Measurements from ENCODE around the gene CELF6.
A peak's percentile ranks its signal among the peaks of the same experiment; 100 is the strongest.

The CELF6 gene

DNA sequence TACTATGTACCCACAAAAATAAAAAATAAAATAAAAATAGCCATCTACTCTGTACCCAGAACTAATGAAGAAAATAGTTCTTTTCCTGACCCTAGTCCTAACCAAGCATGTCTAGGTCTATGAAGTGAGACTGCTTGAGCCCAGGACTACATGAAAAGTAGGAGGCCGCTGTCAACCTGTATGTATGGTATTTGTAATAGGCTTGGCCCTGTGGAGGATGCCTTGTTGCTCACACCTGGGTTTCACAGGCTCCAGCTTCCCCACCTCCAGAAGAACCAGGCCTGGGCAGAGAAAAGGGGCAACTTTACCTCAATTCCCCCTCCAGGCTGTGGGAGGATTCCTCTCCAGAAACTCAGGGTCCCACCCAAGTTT lies 82.1 kb downstream of the CELF6 start:
- Histone ChIP-seq H4K20me1 (ENCODE audit: insufficient read depth) (no peaks in the 10 kb centered on the region), H3K27me3 (ENCODE audit: insufficient read depth, low read depth) (no peaks in the 10 kb centered on the region), H3K27ac (peak overlapping the region; percentile 81), H3K4me2 (peak overlapping the region; percentile 92; the same call in 1 of the 2 replicates), H3K9ac (peak overlapping the region; percentile 72; the same call in 1 of the 2 replicates), H3K4me1 (ENCODE audit: low read depth, poor library complexity, severe bottlenecking) (peaks cover 28% of the 10 kb centered on the region), H3K4me3 (IDR thresholded peaks at IDR 0.05; ENCODE audit: insufficient read depth, low read depth, low read length) (no peak overlapping the region), H3K79me2 (ENCODE audit: insufficient read depth, low read depth) (0 out of 2 replicates have a peak, but pooled peaks cover 2% of the 10 kb centered on the region), H2AFZ (ENCODE audit: low read depth) (no peak overlapping the region), H3K36me3 (ENCODE audit: insufficient read depth) (no peaks in the 10 kb centered on the region)
- no peak for TF ChIP-seq CTCF (conservative IDR thresholded peaks at IDR 0.05; ENCODE audit: low read depth, low read length)

- no peaks in the 10 kb centered on the region for H3K36me3 ChIP-seq (ENCODE audit: insufficient read depth)
- peak overlapping the region; percentile 92 for H3K4me2 ChIP-seq
- H4K20me1 ChIP-seq (ENCODE audit: insufficient read depth), result no peaks in the 10 kb centered on the region
- no peak overlapping the region for H3K4me3 ChIP-seq (IDR thresholded peaks at IDR 0.05; ENCODE audit: insufficient read depth, low read depth, low read length)
- TF ChIP-seq CTCF (conservative IDR thresholded peaks at IDR 0.05; ENCODE audit: low read depth, low read length), result no peak
- no peaks in the 10 kb centered on the region for H3K27me3 ChIP-seq (ENCODE audit: insufficient read depth, low read depth)
- 0 out of 2 replicates have a peak, but pooled peaks cover 6% of the 10 kb centered on the region for H3K79me2 ChIP-seq (ENCODE audit: insufficient read depth, low read depth)
- H3K27ac ChIP-seq, result peak overlapping the region; percentile 81
- H2AFZ ChIP-seq (ENCODE audit: low read depth), result peak overlapping the region; percentile 9
- H3K4me1 ChIP-seq (ENCODE audit: low read depth, poor library complexity, severe bottlenecking), result peaks cover 34% of the 10 kb centered on the region
- peak overlapping the region; percentile 72 for H3K9ac ChIP-seq
These were observed 82.7 kb downstream of the CELF6 start for GRCh38 chr15:72237029-72237852.

DNA sequence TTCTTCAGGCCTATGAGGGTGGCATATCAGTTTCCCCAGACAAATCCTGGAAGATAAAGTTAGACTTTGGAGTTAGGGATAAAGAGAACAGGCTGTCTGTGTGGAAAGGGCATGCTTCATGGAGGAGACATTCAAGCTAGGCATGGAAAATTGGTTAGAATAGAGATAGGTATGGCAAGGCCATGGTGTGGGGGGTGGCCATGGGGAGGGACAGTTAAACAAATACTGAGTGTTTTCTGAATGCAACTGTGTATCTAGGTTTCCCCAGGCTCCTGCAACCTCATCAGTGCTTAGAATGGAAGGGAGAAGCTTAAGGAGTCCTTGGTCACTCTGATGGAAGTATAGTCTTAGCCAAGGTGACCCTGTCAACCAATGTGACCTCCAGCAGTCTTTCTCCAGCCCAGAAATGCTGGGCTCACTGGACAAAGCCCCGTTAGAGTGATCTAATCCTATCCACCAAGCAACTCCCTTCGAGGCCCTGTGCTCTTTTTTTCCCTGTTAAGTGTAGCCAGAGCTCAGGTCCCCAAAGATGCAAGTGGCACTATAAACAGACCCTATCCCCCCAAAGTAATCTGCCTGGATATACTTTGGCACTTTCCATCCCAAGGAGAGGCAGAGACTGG lies 83.5 kb downstream of the CELF6 start:
- no peaks in the 10 kb centered on the region for H3K36me3 ChIP-seq (ENCODE audit: insufficient read depth)
- no peak overlapping the region for H3K4me3 ChIP-seq (IDR thresholded peaks at IDR 0.05; ENCODE audit: insufficient read depth, low read depth, low read length)
- peak overlapping the region; percentile 72; the same call in 1 of the 2 replicates for H3K9ac ChIP-seq
- peaks cover 35% of the 10 kb centered on the region for H3K4me1 ChIP-seq (ENCODE audit: low read depth, poor library complexity, severe bottlenecking)
- TF ChIP-seq CTCF (conservative IDR thresholded peaks at IDR 0.05; ENCODE audit: low read depth, low read length), result no peak
- H3K27ac ChIP-seq, result peak overlapping the region; percentile 81
- peak overlapping the region; percentile 92 for H3K4me2 ChIP-seq
- H4K20me1 ChIP-seq (ENCODE audit: insufficient read depth), result no peaks in the 10 kb centered on the region
- H3K27me3 ChIP-seq (ENCODE audit: insufficient read depth, low read depth), result no peaks in the 10 kb centered on the region
- 0 out of 2 replicates have a peak, but pooled peaks cover 6% of the 10 kb centered on the region for H3K79me2 ChIP-seq (ENCODE audit: insufficient read depth, low read depth)
- H2AFZ ChIP-seq (ENCODE audit: low read depth), result no peak overlapping the region

DNA sequence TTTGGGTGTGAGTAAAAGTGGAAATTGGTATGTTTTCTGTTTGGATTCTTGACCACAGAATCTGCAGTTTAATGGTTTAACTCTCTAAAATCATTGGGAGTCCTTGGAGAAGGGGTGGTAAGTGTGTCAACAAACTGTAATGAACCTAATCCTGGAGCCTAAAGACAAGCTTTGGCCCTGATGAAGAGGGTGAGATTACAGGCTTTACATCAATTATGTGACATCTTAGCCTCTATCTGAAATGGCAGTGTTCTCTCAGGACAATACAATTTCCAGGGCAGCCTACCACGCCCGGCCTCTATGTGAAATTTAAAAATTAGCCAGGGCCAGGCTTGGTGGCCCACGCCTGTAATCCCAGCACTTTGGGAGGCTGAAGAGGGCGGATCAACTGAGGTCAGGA lies 84.7 kb downstream of the CELF6 start:
- Histone ChIP-seq H3K9ac (no peak overlapping the region), H3K4me3 (IDR thresholded peaks at IDR 0.05; ENCODE audit: insufficient read depth, low read depth, low read length) (no peak overlapping the region), H3K27ac (no peak overlapping the region), H3K36me3 (ENCODE audit: insufficient read depth) (no peaks in the 10 kb centered on the region), H4K20me1 (ENCODE audit: insufficient read depth) (no peaks in the 10 kb centered on the region), H3K4me1 (ENCODE audit: low read depth, poor library complexity, severe bottlenecking) (peaks cover 35% of the 10 kb centered on the region), H3K79me2 (ENCODE audit: insufficient read depth, low read depth) (peaks cover 13% of the 10 kb centered on the region; the same call in 1 of the 2 replicates), H3K4me2 (no peak overlapping the region), H2AFZ (ENCODE audit: low read depth) (no peak overlapping the region), H3K27me3 (ENCODE audit: insufficient read depth, low read depth) (no peaks in the 10 kb centered on the region)
- no peak for TF ChIP-seq CTCF (conservative IDR thresholded peaks at IDR 0.05; ENCODE audit: low read depth, low read length)
